ENCODE measurements around the gene JAK2.

Gene JAK2

DNA sequence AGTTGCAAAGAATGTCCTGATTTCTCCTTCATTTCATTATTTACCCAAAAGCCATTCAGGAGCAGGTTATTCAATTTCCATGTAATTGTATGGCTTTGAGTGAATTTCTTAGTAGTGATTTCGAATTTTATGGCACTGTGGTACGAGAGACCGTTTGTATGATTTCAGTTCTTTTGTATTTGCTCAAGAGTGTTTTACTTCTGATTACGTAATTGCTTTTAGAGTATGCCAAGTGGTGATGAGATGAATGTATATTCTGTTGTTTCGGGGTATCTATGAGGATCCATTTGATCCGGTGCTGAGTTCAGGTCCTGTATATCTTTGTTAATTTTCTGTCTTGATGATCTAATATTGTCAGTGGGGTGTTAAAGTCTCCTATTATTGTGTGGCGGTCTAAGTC lies 159.1 kb downstream of the JAK2 start:
- no peak for DNase-seq (ENCODE audit: extremely low spot score)
- ChIA-PET CTCF (no interaction called here), POLR2A (no interaction called here)
- TF ChIP-seq LEF1 (IDR thresholded peaks at IDR 0.05; ENCODE audit: borderline replicate concordance) = no peak
- TF ChIP-seq ARNT (IDR thresholded peaks at IDR 0.05) = no peak
- no peak for TF ChIP-seq FOXA1 (IDR thresholded peaks at IDR 0.05)
- no peak for TF ChIP-seq L3MBTL2 (conservative IDR thresholded peaks at IDR 0.05)

DNA sequence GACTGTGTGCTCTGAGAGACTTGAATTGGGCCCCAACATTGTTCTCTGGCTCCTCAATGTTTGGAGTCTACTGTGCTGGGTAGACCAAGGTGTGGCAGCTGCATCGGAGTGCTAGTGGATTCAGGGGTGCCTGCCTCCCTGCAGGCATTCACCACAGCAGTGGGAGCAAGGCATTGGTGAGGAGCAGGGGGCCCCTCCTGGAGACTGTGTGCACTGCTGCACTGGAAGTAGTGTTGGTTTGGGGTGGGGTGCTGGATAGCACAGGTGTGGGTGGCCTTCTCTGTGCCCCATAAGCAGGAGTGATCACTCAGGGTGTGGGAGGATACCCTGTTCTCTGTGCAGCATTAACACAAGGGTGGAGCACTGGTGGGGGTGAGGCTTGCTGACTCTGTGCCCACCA lies 161.2 kb downstream of the JAK2 start:
- TF ChIP-seq ZNF384 (IDR thresholded peaks at IDR 0.05) = no peak
- no peak for TF ChIP-seq NFRKB (IDR thresholded peaks at IDR 0.05)
- TF ChIP-seq SP1 (IDR thresholded peaks at IDR 0.05) = no peak
- TF ChIP-seq TARDBP (IDR thresholded peaks at IDR 0.05) = no peak
- TF ChIP-seq ARNT (IDR thresholded peaks at IDR 0.05) = no peak
- TF ChIP-seq BHLHE40 (IDR thresholded peaks at IDR 0.05; ENCODE audit: borderline replicate concordance) = no peak
- no peak for TF ChIP-seq LEF1 (IDR thresholded peaks at IDR 0.05; ENCODE audit: borderline replicate concordance)
- TF ChIP-seq FOXM1 (IDR thresholded peaks at IDR 0.05; ENCODE audit: borderline replicate concordance) = no peak
- TF ChIP-seq FOXK2 (IDR thresholded peaks at IDR 0.05) = no peak
- TF ChIP-seq, protein P1, sequence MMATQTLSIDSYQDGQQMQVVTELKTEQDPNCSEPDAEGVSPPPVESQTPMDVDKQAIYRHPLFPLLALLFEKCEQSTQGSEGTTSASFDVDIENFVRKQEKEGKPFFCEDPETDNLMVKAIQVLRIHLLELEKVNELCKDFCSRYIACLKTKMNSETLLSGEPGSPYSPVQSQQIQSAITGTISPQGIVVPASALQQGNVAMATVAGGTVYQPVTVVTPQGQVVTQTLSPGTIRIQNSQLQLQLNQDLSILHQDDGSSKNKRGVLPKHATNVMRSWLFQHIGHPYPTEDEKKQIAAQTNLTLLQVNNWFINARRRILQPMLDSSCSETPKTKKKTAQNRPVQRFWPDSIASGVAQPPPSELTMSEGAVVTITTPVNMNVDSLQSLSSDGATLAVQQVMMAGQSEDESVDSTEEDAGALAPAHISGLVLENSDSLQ (IDR thresholded peaks at IDR 0.05) = no peak
- no peak for TF ChIP-seq CTBP1 (IDR thresholded peaks at IDR 0.05; ENCODE audit: borderline replicate concordance)
- no peak for TF ChIP-seq FOXA1 (IDR thresholded peaks at IDR 0.05)
- no peak for TF ChIP-seq SUZ12 (IDR thresholded peaks at IDR 0.05)
- TF ChIP-seq ELF4 (IDR thresholded peaks at IDR 0.05) = no peak
- no peak for DNase-seq (ENCODE audit: extremely low spot score)
- ChIA-PET POLR2A (no interaction called here), CTCF (no interaction called here)

Data from HEK293T (cell line).